DND-41 (cell line): ENCODE results near the gene VAMP1.

Experiments used
- EZH2 ChIP-seq: IDR thresholded peaks from 3 replicates; pipeline ENCODE4 v1.6.1; 2012; ENCODE audit warnings: borderline replicate concordance, low read depth, mild to moderate bottlenecking, moderate library complexity, low read length, inconsistent platforms; ENCODE audit not compliant: severe bottlenecking
- TF ChIP-seq, protein P1 (sequence below): IDR thresholded peaks from 2 replicates; pipeline ENCODE4 v1.5.1; 2012; ENCODE audit warnings: borderline replicate concordance, low read length, moderate library complexity, mild to moderate bottlenecking; ENCODE audit not compliant: poor library complexity, severe bottlenecking; ENCODE audit errors: extremely low read depth

DNA sequence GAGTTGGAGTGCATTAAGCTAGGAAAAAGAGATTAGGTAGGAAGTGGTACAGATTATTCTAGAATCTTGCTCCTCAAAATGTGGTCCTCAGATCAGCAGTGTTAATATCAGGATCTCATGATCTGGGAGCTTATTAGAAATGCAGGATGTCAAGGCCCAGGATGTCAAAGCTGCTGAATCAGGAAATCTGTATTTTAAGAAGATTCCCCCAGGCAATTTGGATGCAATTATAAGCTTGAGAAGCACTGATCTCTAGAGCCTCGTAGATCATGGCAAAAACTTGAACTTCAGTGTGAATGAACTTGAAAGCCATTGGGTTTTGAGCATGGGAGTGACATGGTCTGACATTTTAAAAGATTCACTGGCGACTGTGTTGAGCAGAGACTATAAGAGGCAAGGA is 30.0 kb upstream of the VAMP1 start:
- TF ChIP-seq, protein P1, sequence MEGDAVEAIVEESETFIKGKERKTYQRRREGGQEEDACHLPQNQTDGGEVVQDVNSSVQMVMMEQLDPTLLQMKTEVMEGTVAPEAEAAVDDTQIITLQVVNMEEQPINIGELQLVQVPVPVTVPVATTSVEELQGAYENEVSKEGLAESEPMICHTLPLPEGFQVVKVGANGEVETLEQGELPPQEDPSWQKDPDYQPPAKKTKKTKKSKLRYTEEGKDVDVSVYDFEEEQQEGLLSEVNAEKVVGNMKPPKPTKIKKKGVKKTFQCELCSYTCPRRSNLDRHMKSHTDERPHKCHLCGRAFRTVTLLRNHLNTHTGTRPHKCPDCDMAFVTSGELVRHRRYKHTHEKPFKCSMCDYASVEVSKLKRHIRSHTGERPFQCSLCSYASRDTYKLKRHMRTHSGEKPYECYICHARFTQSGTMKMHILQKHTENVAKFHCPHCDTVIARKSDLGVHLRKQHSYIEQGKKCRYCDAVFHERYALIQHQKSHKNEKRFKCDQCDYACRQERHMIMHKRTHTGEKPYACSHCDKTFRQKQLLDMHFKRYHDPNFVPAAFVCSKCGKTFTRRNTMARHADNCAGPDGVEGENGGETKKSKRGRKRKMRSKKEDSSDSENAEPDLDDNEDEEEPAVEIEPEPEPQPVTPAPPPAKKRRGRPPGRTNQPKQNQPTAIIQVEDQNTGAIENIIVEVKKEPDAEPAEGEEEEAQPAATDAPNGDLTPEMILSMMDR: no peak
- no peak for TF ChIP-seq EZH2
